Lower leg skin (tissue), 3 donors: ENCODE measurements around the gene NELFB.

Experiments
- CTCF ChIP-seq, 3 donors: fragments of 450-650 bp; IDR thresholded peaks; one replicate each; pipeline ENCODE4 v1.5.1; 2016; ENCODE audit warnings: antibody characterized with exemption in 3 of 3, mild to moderate bottlenecking in 3 of 3, moderate library complexity in 2 of 3
- POLR2A ChIP-seq, 2 donors: fragments of 450-650 bp; IDR thresholded peaks; one replicate each; pipeline ENCODE4 v1.6.1; 2016 to 2017; ENCODE audit warnings: antibody characterized with exemption in 2 of 2, mild to moderate bottlenecking in 1 of 2, moderate library complexity in 1 of 2

GRCh38 chr9:137280474-137281344, 25.6 kb downstream of the NELFB start:
- TF ChIP-seq CTCF (IDR thresholded peaks at IDR 0.05) (no peak), POLR2A (IDR thresholded peaks at IDR 0.05) (no peak)
